ENCODE results near the gene DDC.

The DDC gene

GRCh38 chr7:50496569-50496968 lies 68.6 kb downstream of the DDC start:
- TF ChIP-seq ZBTB7A (IDR thresholded peaks at IDR 0.05; ENCODE audit: low read depth) (no peak), REST (IDR thresholded peaks at IDR 0.05; ENCODE audit: low read depth) (no peak), CREB1 (IDR thresholded peaks at IDR 0.05; ENCODE audit: low read depth) (no peak), MAX (IDR thresholded peaks at IDR 0.05) (no peak), RAD21 (IDR thresholded peaks at IDR 0.05; ENCODE audit: low read depth) (no peak), CEBPB (IDR thresholded peaks at IDR 0.05) (no peak), USF1 (IDR thresholded peaks at IDR 0.05) (no peak)

GRCh38 chr7:50495746-50496145 lies 69.5 kb downstream of the DDC start:
- TF ChIP-seq YY1 (IDR thresholded peaks at IDR 0.05; ENCODE audit: low read depth): no peak
- no peak for TF ChIP-seq EP300 (IDR thresholded peaks at IDR 0.05; ENCODE audit: borderline replicate concordance)
- no peak for TF ChIP-seq USF1 (IDR thresholded peaks at IDR 0.05)
- TF ChIP-seq TEAD4 (IDR thresholded peaks at IDR 0.05): no peak
- no peak for TF ChIP-seq RAD21 (IDR thresholded peaks at IDR 0.05; ENCODE audit: low read depth)
- TF ChIP-seq MAX (IDR thresholded peaks at IDR 0.05): no peak

GRCh38 chr7:50492770-50493519 lies 72.3 kb downstream of the DDC start:
- TF ChIP-seq TAF1 (IDR thresholded peaks at IDR 0.05; ENCODE audit: low read depth) (no peak), REST (IDR thresholded peaks at IDR 0.05; ENCODE audit: low read depth) (no peak), EP300 (IDR thresholded peaks at IDR 0.05; ENCODE audit: borderline replicate concordance) (no peak), EGR1 (IDR thresholded peaks at IDR 0.05) (no peak), ZBTB7A (IDR thresholded peaks at IDR 0.05; ENCODE audit: low read depth) (no peak), CREB1 (IDR thresholded peaks at IDR 0.05; ENCODE audit: low read depth) (no peak), FOXM1 (IDR thresholded peaks at IDR 0.05; ENCODE audit: borderline replicate concordance, low read depth) (no peak)

- no peak for TF ChIP-seq EP300 (IDR thresholded peaks at IDR 0.05; ENCODE audit: borderline replicate concordance)
- no peak for TF ChIP-seq CEBPB (IDR thresholded peaks at IDR 0.05)
- no peak for TF ChIP-seq YY1 (IDR thresholded peaks at IDR 0.05; ENCODE audit: low read depth)
- no peak for TF ChIP-seq RAD21 (IDR thresholded peaks at IDR 0.05; ENCODE audit: low read depth)
- no peak for TF ChIP-seq REST (IDR thresholded peaks at IDR 0.05; ENCODE audit: low read depth)
- TF ChIP-seq TAF1 (IDR thresholded peaks at IDR 0.05; ENCODE audit: low read depth): no peak
- TF ChIP-seq NFIC (IDR thresholded peaks at IDR 0.05): no peak
- TF ChIP-seq TCF12 (IDR thresholded peaks at IDR 0.05; ENCODE audit: low read depth): no peak
- TF ChIP-seq CREB1 (IDR thresholded peaks at IDR 0.05; ENCODE audit: low read depth): no peak
- TF ChIP-seq USF1 (IDR thresholded peaks at IDR 0.05): no peak
- no peak for TF ChIP-seq TEAD4 (IDR thresholded peaks at IDR 0.05)
- no peak for TF ChIP-seq FOXM1 (IDR thresholded peaks at IDR 0.05; ENCODE audit: borderline replicate concordance, low read depth)
Measured at GRCh38 chr7:50491943-50492342, 73.3 kb downstream of the DDC start.
